HepG2 (cell line): ENCODE measurements around the gene ABCA2. TPM values are rescaled to one million over a fixed set of nuclear protein-coding genes. Genes with fewer than 3 reads are reported as not detected.

Experiments used
- DPF2 ChIP-seq: sonication (generic); formaldehyde crosslinking; IDR thresholded peaks from 2 replicates; pipeline ENCODE4 v1.4.0; 2020; ENCODE audit warnings: mild to moderate bottlenecking, low read depth, missing genetic modification reagents, borderline replicate concordance
- HDAC6 ChIP-seq: fragments of 200-600 bp; sonication (generic); IDR thresholded peaks from 2 replicates; pipeline ENCODE4 v1.7.0; 2017; ENCODE audit warnings: mild to moderate bottlenecking, antibody characterized with exemption, low read length, low read depth
- JUNB ChIP-seq: sonication (generic); formaldehyde crosslinking; IDR thresholded peaks from 2 replicates; pipeline ENCODE4 v1.8.0; 2022; ENCODE audit warnings: missing genetic modification reagents, mild to moderate bottlenecking, borderline replicate concordance
- KDM2A ChIP-seq: sonication (generic); formaldehyde crosslinking; IDR thresholded peaks from 2 replicates; pipeline ENCODE4 v1.4.0; 2020; ENCODE audit warnings: low read depth, missing genetic modification reagents, borderline replicate concordance
- KLF13 ChIP-seq: sonication (generic); formaldehyde crosslinking; IDR thresholded peaks from 2 replicates; pipeline ENCODE4 v1.4.0; 2020; ENCODE audit warnings: mild to moderate bottlenecking, missing genetic modification reagents
- LCORL ChIP-seq, 2 experiments: fragments of 450-650 bp in 1 of 2; sonication (generic) in 1 of 2; formaldehyde crosslinking in 1 of 2; IDR thresholded peaks; 2 replicates each; pipeline versions ENCODE4 v1.5.0 to v1.6.1; 2017 to 2020; ENCODE audit warnings: antibody characterized with exemption in 1 of 2, missing genetic modification reagents in 1 of 2
- ONECUT2 ChIP-seq: sonication (generic); formaldehyde crosslinking; IDR thresholded peaks from 2 replicates; pipeline ENCODE4 v1.4.0; 2020; ENCODE audit warnings: missing genetic modification reagents
- PHF8 ChIP-seq: sonication (generic); formaldehyde crosslinking; IDR thresholded peaks from 2 replicates; pipeline ENCODE4 v1.5.0; 2020; ENCODE audit warnings: missing genetic modification reagents
- POLR2AphosphoS5 ChIP-seq: IDR thresholded peaks from 2 replicates; pipeline ENCODE4 v1.6.1; 2012; ENCODE audit warnings: low read depth, low read length
- RARG ChIP-seq: sonication (generic); formaldehyde crosslinking; IDR thresholded peaks from 2 replicates; pipeline ENCODE4 v1.4.0; 2020; ENCODE audit warnings: low read depth, mild to moderate bottlenecking, missing genetic modification reagents
- SP2 ChIP-seq: sonication (generic); formaldehyde crosslinking; IDR thresholded peaks from 2 replicates; pipeline ENCODE4 v1.5.1; 2020; ENCODE audit warnings: mild to moderate bottlenecking, missing genetic modification reagents
- YY1 ChIP-seq: IDR thresholded peaks from 2 replicates; pipeline ENCODE4 v1.6.1; 2011; ENCODE audit warnings: low read length, low read depth, moderate library complexity, mild to moderate bottlenecking; ENCODE audit not compliant: insufficient read depth, insufficient replicate concordance
- ZMYM4 ChIP-seq: sonication (generic); formaldehyde crosslinking; IDR thresholded peaks from 2 replicates; pipeline ENCODE4 v1.8.1; 2023; ENCODE audit warnings: mild to moderate bottlenecking, missing genetic modification reagents
- ZNF251 ChIP-seq: sonication (generic); formaldehyde crosslinking; IDR thresholded peaks from 2 replicates; pipeline ENCODE4 v1.9.0; 2021; ENCODE audit warnings: mild to moderate bottlenecking, missing genetic modification reagents
- ZNF451 ChIP-seq: sonication (generic); formaldehyde crosslinking; IDR thresholded peaks from 2 replicates; pipeline ENCODE4 v1.5.0; 2020; ENCODE audit warnings: mild to moderate bottlenecking, missing genetic modification reagents
- ZNF563 ChIP-seq: sonication (generic); formaldehyde crosslinking; IDR thresholded peaks from 2 replicates; pipeline ENCODE4 v1.8.0; 2022; ENCODE audit warnings: mild to moderate bottlenecking, moderate library complexity, missing genetic modification reagents
- ZNF567 ChIP-seq: sonication (generic); formaldehyde crosslinking; IDR thresholded peaks from 2 replicates; pipeline ENCODE4 v1.8.1; 2023; ENCODE audit warnings: mild to moderate bottlenecking, missing genetic modification reagents, borderline replicate concordance
- ZNF878 ChIP-seq: sonication (generic); formaldehyde crosslinking; IDR thresholded peaks from 2 replicates; pipeline ENCODE4 v1.8.1; 2023; ENCODE audit warnings: mild to moderate bottlenecking, missing genetic modification reagents, moderate library complexity
- polyA plus RNA-seq, 8 experiments: library from polyadenylated mRNA; depleted of rRNA in 3 of 8; stranded (reverse) in 7 of 8; unstranded in 1 of 8; fragments of >200 nt; fragmentation: Illumina TruSeq in 4 of 8; extraction: Trizol in 4 of 8; gene quantifications; 2 replicates each; pipeline versions ENCODE4 v1.2.1 to v1.2.3, GENCODE V29; 2011 to 2016; ENCODE audit warnings: low read depth in 4 of 8, missing spikeins in 1 of 8, mixed read lengths in 1 of 8; ENCODE audit not compliant: insufficient read depth in 1 of 8
- total RNA-seq, 5 experiments: library from RNA; depleted of rRNA; stranded (reverse); fragments of >200 nt; fragmentation: Illumina TruSeq; extraction: Trizol; gene quantifications; 2 replicates each; pipeline ENCODE4 v1.2.3, GENCODE V29; 2016; ENCODE audit warnings: low read depth in 1 of 5
- TF ChIP-seq, protein P1 (sequence below): sonication (generic); formaldehyde crosslinking; IDR thresholded peaks from 2 replicates; pipeline ENCODE4 v1.5.0; 2020; ENCODE audit warnings: missing genetic modification reagents
- TF ChIP-seq, protein P2 (sequence below): IDR thresholded peaks from 2 replicates; pipeline ENCODE4 v1.6.1; 2012; ENCODE audit warnings: low read length, improper control_type of control experiment
- TF ChIP-seq, protein P3 (sequence below): sonication (generic); formaldehyde crosslinking; IDR thresholded peaks from 2 replicates; pipeline ENCODE4 v1.4.0; 2020; ENCODE audit warnings: missing genetic modification reagents
- TF ChIP-seq, protein P4 (sequence below): sonication (generic); formaldehyde crosslinking; IDR thresholded peaks from 2 replicates; pipeline ENCODE4 v1.4.0; 2020; ENCODE audit warnings: low read depth, mild to moderate bottlenecking, missing genetic modification reagents

The ABCA2 gene
- total and polyA plus RNA-seq, 2 of the 13 experiments (the other 11 are each of a cell fraction or from before 2014, with no cell fraction given): 2.9 to 19.2 TPM

DNA sequence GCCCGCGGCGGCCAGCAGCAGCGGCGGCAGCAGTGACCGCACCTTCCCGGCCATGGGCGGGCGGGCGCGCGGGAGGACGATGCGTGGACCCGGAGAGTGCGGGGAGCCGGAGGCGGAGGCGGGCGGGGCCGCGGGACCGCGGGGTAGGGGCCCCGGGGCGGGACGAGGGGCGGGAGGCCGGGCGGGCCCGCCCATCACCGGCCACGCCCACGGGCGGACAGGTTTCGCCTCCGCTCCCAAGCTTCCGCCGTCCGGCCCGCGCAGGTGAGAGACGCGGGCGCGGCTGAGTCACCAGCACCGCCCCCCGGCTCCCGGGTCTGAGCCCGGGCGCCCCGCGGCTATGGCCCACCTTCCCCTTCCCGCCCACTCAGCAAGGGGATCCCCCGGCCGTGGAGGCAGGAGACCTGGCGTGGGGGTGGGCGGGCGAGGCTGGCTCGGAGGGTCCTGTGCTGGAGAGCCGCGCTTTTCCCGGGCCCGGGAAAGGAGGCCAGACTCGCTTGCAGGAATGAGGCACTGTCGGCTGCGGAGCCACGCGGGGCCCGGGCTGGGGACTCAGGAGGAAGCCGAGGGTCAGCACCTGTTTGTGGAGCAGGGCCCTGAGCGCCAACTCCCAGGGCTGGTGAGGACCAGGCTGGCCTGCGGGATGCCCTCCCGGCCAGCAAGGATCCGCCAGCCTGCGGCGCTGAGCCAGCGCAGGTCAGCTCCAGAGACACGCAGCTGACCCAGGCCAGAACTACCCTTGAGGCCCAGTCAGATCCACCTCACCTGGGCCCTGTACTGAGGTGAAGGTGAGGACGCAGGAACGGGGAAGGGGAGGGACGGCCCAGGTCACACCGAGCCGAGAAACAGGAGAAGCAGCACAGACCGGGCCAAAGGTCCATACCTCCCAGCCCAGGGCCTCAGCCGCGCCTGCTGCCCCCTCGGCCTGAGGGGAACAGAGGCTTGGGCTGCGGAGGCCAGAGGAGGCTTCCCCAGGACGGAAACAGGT lies 26.2 kb upstream of the ABCA2 start, which contains the start of gene ENTPD2 (continued):
- TF ChIP-seq, protein P1, sequence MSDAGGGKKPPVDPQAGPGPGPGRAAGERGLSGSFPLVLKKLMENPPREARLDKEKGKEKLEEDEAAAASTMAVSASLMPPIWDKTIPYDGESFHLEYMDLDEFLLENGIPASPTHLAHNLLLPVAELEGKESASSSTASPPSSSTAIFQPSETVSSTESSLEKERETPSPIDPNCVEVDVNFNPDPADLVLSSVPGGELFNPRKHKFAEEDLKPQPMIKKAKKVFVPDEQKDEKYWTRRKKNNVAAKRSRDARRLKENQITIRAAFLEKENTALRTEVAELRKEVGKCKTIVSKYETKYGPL (CRISPR knock-in tag): no peak
- TF ChIP-seq PHF8 (peak; percentile 53), ZMYM4 (CRISPR knock-in tag) (no peak), DPF2 (no peak), ZNF251 (CRISPR knock-in tag) (peak; percentile 24; the same call in 1 of the 2 replicates), SP2 (no peak), ZNF563 (0 out of 2 replicates have a peak, but pooled peaks have one; percentile 3), YY1 (no peak), ZNF451 (CRISPR knock-in tag) (peak; percentile 74; the same call in 1 of the 2 replicates), RARG (CRISPR knock-in tag) (no peak), LCORL (IDR thresholded peaks at IDR 0.05) (no peak), LCORL (CRISPR knock-in tag; IDR thresholded peaks at IDR 0.05) (no peak), ZNF878 (no peak), ZNF567 (CRISPR knock-in tag) (no peak), JUNB (no peak), HDAC6 (no peak), KDM2A (no peak; the same call in 1 of the 2 replicates), KLF13 (no peak), POLR2AphosphoS5 (peak; percentile 74), ONECUT2 (no peak)
- TF ChIP-seq, protein P2, sequence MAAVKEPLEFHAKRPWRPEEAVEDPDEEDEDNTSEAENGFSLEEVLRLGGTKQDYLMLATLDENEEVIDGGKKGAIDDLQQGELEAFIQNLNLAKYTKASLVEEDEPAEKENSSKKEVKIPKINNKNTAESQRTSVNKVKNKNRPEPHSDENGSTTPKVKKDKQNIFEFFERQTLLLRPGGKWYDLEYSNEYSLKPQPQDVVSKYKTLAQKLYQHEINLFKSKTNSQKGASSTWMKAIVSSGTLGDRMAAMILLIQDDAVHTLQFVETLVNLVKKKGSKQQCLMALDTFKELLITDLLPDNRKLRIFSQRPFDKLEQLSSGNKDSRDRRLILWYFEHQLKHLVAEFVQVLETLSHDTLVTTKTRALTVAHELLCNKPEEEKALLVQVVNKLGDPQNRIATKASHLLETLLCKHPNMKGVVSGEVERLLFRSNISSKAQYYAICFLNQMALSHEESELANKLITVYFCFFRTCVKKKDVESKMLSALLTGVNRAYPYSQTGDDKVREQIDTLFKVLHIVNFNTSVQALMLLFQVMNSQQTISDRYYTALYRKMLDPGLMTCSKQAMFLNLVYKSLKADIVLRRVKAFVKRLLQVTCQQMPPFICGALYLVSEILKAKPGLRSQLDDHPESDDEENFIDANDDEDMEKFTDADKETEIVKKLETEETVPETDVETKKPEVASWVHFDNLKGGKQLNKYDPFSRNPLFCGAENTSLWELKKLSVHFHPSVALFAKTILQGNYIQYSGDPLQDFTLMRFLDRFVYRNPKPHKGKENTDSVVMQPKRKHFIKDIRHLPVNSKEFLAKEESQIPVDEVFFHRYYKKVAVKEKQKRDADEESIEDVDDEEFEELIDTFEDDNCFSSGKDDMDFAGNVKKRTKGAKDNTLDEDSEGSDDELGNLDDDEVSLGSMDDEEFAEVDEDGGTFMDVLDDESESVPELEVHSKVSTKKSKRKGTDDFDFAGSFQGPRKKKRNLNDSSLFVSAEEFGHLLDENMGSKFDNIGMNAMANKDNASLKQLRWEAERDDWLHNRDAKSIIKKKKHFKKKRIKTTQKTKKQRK: no peak
- TF ChIP-seq, protein P3, sequence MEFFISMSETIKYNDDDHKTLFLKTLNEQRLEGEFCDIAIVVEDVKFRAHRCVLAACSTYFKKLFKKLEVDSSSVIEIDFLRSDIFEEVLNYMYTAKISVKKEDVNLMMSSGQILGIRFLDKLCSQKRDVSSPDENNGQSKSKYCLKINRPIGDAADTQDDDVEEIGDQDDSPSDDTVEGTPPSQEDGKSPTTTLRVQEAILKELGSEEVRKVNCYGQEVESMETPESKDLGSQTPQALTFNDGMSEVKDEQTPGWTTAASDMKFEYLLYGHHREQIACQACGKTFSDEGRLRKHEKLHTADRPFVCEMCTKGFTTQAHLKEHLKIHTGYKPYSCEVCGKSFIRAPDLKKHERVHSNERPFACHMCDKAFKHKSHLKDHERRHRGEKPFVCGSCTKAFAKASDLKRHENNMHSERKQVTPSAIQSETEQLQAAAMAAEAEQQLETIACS (CRISPR knock-in tag): no peak
- TF ChIP-seq, protein P4, sequence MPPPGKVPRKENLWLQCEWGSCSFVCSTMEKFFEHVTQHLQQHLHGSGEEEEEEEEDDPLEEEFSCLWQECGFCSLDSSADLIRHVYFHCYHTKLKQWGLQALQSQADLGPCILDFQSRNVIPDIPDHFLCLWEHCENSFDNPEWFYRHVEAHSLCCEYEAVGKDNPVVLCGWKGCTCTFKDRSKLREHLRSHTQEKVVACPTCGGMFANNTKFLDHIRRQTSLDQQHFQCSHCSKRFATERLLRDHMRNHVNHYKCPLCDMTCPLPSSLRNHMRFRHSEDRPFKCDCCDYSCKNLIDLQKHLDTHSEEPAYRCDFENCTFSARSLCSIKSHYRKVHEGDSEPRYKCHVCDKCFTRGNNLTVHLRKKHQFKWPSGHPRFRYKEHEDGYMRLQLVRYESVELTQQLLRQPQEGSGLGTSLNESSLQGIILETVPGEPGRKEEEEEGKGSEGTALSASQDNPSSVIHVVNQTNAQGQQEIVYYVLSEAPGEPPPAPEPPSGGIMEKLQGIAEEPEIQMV (CRISPR knock-in tag): no peak
